NCI-H345 treated with DMSO at 0.1 percent for 48 hours (cell line): ENCODE measurements around the gene ZMIZ2.
"Not testable (repeated sequence)": the region's sequence is repeated elsewhere in the genome, so short reads cannot be mapped to it uniquely, and the experiment has no call there.

Source experiments
- DNase-seq: peaks from one replicate; lab custom pipeline; 2025; ENCODE audit not compliant: unreplicated experiment; lab: John Stamatoyannopoulos, UW

ZMIZ2 gene

DNA sequence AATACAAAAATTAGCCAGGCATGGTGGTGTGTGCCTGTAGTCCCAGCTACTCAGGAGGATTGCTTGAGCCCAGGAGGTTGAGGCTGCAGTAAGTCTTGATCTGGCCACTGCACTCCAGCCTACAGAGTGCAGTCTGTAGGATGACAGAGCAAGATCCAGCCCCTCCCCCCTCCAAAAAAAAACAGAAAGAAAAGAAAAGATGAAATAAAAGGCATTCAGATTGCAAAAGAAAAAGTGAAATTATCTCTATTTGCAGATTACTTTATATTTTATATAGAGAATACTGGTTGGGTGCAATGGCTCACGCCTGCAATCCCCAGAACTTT, 20.7 kb upstream of the ZMIZ2 start:
- no peak for DNase-seq

DNA sequence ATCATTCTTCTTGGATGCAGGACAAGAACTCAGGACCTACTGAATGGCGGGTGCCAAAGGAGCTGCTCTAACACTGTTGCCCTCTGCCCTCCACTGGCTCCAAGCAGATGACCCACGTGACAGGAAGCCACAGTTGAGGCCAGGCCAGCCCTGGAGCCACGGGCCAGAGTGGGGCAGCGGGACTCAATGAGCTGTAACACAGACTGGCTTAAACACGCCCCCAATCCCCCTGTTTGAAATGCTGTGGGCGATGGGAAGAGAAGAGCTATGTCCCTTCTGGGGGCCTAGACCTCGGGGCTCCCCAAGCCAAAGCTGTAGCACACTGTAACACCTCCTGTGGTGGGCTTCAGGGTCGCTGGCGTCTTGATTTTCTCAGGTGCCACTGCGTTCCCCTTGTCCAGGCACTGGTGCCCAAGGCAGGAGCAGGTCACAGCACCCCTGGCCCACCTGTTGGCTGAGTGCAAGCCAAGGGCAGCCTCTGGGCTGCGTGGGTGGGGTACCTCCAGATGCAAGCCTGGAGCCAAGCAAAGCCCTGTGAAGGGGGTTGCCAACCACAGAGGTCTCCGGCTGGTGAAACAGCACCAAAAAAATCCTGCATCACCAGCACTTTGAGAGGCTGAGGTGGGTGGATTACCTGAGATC, 18.6 kb upstream of the ZMIZ2 start:
- no peak for DNase-seq

DNA sequence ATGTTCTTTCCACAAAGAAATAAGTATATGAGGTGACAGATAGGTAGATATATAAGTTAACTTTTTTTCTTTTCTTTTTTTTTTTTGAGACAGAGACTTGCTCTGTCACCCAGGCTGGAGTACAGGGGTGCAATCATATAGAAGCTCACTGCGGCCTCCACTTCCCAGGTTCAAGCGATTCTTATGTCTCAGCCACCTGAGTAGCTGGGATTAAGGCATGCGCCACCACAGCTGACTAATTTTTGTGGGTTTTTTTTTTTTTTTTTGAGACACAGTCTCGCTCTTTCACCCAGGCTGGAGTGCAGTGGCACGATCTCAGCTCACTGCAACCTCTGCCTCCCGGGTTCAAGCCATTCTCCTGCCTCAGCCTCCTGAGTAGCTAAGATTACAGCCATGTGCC, 15.7 kb upstream of the ZMIZ2 start:
- not testable (repeated sequence) for DNase-seq

DNA sequence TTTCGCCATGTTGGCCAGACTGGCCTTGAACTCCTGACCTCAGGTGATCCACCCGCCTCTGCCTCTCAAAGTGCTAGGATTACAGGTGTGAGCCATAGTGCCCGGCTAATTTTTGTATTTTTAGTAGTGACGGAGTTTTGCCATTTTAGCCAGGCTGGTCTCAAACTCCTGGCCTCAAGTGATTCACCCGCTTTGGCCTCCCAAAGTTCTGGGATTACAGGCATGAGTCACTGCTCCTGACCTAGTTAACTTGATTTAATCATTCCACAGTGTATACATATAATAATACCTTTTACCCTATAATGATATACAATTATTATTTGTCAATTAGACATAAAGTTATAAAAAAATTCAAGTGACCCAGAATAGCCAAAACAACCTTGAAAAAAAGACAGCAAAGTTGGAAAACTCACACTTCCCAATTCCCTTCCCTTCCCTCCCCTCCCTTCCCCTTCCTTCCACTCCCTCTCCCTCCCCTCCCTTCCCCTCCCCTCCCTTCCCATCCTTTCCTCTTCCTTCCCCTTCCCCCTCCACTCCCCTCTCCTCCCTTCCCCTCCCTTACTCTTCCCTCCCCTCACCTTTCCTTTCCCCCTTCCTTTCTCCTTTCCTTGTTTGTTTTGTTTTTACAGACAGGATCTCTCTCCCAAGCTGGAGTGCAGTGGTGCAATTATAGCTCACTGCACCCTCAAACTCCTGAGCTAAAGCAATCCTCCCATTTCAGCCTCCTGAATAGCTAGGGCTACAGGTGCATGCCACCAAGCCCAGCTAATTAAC, 14.8 kb upstream of the ZMIZ2 start:
- DNase-seq = no peak

DNA sequence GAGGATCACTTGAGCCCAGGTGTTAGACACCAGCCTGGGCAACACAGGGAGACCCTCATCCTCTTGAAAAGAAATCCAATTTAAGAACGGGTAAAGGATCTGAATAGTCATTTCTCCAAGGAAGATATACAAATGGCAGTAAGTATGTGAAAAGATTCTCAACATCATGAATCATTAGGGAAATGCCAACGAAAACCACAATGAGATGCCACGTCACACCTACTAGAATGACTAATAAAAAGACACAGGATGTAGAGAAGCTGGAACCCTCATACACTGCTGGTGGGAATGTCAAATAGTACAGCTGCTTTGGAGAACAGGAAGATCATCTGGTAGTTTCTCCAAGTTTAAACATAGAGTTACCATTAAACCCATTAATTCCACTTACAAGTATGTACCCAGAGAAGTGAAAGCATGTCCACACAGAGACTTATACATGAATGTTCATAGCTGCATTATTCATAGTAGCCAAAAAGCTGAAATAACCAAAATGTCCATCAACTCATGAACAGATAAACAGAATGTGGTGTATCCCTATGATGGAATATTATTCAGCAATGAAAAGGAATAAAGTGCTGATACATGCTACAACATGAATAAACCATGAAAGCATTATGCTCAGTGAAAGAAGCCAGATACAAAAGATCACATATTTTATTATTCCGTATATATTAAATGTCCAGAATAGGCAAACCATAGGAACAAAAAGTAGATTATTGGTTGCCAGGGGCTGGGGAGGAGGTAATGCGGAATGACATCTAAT, 13.1 kb upstream of the ZMIZ2 start:
- no peak for DNase-seq

DNA sequence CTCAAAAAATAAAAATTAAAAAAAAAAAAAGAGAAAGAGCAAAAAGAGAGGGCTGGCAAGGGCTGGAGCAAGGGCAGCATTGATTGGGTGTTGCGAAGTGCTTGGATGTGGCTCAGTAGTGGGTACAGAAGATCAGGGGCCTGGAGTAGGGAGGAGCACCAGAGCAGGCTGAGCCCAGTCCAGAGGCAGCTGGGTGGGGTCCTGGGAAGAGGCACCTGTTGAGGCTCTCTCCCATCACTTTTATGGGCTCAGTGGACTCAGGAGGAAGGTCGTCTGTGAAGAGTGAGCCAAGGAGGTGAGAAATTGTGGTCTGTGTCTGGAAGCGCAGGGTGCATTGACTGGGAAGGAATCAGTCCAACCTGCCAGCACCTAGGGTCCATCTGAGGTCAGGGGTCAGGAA, 11.8 kb upstream of the ZMIZ2 start:
- DNase-seq = no peak

DNA sequence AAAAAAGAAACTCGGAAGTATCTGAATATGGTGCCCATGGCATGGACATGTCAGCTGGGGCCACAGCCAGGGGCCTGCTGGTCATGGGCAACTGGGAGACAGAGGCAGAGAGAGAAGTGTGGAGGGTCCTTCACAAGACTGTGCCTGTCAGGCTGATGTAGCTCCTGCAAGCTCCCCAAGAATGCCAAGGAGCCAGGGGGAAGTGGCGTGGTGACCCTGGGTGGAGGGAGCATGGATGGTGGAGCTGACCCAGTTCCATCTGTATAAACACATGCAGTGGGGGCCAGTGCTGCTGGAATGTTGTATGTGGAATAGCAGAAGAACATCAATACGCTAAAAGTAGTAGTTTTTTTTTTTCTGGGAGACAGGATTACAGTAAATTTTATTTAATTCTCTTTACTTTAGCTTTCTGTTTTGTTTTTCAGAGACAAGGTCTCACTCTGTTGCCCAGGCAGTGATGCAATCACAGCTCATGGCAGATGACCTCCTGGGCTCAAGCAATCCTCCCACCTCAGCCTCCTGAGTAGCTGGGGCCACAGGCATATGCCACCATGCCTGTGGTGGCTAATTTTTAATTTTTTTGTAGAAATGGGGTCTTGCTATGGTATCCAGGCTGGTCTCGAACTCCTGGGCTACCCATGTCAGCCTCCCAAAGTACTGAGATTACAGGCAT, 10.5 kb upstream of the ZMIZ2 start:
- no peak for DNase-seq

DNA sequence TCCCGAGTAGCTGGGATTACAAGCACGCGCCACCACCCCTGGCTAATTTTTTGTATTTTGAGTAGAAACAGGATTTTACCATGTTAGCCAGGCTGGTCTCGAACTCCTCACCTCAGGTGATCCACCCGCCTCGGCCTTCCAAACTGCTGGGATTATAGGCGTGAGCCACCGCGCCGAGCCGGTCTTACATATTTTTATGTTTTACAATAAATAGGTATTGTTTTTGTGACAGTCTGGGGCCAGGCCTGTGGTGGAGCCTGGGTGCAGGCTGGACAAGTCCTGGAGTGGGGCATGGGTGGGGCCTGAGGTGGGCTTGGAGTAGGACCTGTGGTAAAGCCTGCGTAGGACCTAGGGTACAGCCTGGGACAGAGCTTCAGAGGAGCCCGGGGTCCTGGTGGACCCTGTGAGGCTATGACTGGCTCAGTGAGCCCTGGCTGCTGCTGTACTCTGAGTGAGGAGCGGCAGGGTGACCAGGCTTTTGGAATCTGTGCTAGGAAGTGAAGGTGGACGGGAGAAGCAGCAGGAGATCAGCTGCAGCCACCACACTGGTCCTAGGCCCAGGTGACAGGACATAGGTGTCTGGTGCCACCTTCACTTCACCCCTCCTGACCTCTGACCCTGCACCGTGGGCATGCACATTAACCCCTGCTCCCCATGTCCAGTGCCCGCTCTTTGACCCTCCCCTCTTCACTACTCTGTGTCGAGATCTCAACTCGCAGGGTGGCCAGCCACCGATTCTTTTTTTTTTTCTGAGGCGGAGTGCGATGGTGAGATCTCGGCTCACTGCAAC, 9.6 kb upstream of the ZMIZ2 start:
- no peak for DNase-seq

DNA sequence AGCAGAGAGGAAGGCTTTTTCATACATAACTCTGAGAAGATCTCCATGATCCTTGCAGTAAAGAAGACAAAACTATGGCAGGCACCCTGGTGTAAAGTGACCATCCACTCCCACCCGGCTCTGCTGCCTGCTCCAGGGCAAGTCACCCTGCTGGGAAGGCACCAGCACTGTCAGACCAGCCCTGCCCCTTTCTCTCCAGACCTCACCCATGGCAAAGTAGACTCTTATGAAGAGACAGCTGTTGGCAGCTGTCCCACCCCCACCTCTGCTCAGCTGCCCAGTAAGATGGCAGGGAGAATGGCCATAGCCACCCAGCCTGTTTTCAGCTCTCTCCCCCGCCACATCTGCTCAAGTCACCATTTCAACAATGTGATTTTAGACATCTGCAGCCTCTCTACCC, 8.6 kb upstream of the ZMIZ2 start:
- no peak for DNase-seq

DNA sequence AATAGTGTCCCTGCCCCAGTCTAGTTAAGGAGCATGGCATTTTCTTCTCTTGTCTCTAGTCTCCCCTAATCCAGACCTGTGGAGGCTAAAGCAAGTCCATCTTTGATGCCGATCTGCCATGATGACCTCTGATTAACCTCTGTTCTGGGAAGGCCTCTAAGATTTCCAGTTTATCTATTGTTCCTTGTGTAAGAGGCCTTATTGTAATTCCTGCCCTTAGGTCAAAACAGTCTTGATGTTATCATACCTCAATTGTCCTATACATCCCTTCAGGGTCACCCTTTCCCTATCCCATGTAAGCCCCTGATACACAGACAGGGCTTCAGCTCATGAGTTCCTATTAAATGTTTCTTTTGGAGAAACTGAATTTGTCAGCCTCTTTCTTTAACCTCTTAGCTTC, 4.9 kb upstream of the ZMIZ2 start:
- DNase-seq = no peak

DNA sequence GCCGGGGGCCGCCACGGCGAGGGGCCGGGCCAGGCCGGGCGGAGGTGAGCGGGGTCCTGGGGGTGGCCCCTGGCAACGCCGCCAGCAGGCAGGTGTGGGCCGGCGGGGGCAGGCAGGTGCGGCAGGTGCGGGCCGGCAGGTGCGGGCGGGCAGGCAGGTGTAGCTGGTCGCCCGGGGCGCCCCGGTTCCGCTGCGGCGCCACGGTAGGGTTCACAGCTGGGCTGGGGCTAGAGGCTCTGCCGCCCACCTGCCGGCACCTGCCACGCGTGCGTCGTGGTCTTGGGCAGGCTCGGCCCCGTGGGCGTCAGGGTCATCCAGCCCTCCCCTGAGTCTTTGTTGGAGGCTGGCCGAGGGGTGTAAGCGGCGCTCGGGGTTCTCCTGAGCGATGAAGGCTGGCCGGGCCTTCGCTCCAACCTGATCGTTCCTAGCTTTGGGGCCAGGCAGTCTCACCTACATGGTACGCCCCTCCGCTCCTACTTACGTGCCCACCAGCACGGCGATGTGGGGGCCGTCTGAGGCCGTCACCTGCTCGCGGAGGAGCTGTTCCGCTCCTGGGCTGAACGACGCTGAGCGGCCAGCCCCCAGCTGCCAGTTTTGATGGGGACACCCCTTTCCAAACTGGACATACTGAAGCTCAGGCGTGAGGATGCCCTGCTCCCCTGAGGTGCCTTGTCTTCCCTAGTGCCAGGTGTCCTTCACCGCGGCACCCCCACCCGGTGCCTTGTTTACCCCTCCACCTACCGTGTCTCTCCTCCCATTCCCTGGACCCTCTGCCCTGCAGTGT, 493 bp downstream of the ZMIZ2 start:
- DNase-seq = peak; percentile 25

DNA sequence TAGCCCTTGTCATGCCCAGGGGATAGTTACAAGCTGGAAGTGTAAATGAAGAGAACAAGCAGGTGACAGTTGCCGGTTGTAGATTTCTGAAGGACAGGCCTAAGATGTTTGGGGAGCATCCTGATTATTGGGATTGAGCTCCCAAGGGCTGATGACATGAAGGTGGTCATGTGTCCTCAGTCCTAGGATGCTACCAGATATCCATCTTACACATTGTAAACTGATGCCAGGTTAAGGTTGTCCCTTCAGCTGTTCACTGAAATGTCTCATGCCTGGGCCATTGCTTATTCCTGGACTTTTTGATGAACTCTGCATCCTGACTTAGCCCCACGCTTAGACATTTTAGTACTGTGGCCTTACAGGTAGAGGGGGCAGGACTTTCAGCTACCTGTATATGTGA, 1.3 kb downstream of the ZMIZ2 start:
- no peak for DNase-seq

DNA sequence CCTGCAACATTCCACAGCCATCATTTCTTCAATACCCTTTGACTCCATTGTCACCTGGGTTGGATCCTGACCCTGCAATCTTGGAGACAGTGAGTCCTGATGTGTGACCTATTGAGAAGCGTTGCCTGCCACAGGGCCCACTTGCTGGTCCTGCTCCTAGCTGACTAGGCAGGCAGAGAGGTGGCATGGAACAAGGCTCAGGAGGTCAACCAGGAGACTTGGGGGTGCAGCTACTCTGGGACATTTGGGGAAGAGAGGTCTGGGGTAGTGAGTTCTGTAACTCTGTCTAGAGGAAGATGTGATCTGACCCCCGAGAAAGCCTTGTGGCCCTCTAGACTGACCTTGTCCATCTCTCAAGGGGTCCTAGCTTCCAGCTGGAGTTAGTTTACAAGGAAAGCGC, 1.8 kb downstream of the ZMIZ2 start:
- DNase-seq = no peak

DNA sequence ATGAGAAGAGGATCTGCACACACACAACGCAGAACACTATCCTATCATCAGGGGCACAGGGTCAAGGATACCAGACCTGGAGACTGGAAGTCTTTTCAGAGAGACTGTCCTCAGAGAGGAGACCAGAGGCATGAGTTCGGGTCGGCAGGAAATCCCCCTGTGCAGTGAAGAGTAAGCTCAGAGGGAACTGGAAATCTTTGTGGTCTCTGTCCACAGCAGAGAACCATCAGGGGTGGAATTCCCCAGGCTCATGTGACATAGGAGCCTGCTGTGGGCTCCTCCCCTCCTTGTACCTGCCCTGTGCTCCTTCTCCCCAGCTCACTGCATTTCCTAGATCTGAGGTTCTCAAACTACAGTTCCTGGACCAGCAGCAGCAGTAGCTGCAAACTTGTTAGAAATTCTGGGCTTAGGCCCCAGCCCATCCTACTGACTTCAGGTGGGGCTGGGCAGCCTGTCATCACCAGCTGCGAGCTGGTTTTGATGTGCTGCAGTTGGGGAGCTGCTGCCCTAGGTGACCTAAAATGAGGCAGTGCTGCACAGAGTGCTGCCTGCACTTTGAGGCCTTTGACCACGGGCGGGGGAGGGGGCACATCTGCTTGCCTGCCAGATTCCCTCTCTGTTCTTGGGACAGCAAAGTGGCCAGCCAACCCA, 2.4 kb downstream of the ZMIZ2 start:
- DNase-seq = no peak

DNA sequence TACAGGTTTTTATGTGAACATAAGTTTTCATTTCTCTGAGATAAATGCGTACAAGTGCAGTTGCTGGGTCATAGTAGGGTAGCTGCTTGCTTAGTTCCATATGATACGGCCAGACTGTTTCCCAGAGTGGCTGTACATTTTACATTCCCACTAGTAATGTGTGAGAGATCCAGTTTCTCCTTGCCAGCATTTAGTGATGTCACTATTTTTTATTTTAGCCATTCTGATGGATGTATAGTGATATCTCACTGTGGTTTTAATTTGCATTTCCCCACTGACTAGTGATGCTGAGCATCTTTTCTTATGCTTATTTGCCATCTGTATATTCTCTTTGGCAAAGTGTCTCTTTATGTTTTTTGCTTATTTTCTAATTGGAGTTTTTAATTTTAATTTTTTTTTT, 4.2 kb downstream of the ZMIZ2 start:
- DNase-seq = no peak

DNA sequence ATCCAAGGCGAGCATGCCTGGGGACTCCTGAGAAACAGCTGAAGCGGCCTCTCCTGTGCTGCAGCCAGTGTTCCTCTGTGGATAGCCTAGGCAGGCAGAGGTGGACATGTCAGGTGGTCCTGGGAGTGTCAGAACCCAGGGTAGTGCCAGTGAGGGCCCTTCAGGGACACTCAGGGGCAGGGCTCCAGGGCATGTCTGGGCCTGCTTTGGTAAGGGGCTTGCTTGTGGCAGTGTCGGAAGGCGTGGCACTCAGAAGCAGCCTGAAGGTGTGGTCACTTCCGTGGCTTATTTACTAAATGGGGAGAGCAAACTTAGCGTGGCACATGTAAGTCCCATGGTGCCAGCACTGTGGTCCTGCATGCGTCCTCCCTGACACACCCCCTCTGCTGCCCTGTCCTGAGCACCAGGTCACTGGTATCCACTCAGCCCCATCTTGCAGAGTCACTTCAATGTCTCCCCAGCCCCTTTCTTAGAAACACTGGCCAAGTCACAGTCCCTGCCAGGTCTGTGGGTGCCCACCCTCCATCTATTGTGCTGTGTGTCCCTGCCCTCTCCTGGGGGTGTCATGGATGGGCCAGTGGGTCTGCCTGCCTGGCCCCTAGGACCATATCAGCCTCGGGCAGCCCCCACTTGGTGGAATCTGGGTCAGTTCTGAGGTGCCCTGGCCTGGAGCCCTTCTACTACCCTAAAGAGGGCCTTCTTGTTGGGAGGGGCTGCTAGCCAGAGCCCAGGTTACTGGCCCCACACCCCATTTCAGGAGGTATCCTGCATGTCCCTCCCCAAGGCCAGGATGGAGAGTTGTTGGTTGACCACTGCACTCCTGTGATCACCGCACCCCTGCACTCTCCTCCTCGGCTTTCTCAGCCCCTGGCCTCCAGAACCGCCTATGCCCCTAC, 6.4 kb downstream of the ZMIZ2 start:
- DNase-seq = no peak

DNA sequence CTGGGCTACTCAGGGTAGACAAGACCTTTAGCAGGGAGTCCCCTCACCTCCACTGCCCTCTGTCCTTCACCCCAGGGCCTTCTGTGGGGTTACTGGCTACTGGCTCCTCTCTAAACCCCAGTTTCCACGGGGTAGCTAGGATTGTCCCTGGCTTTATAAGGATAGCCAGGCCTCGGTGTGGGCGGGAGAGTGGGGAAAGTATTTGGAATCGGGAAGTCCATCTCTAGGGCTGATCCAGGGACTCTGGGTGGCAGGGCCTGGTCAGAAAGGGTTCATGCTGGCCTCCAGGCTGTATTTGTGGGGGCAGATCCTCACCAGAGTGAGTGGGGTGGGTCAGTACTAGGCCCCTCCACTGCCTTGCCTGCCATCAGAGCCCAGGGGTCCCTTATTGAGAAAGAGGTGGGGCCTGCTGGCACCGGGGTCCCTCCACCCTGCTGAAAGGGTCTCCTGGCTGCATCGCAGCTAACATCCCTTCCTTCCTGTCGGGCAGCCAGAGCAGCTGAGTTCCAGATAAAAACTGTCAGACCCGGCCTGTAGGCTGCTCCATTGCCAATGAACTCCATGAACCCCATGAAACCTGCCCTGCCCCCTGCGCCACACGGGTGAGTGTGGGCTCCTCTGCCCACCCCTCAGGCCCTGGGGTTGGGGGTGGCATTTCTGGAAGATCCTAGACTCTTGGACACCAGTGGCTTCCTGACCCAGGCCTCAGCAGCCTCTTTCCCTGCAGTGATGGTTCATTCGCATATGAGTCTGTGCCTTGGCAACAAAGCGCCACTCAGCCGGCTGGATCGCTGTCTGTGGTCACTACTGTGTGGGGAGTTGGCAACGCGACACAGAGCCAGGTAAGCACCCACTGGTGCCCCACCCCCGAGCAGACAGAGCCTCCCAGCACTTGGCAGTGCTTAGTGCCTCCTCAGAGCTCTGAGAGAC, 7.3 kb downstream of the ZMIZ2 start:
- DNase-seq = no peak

DNA sequence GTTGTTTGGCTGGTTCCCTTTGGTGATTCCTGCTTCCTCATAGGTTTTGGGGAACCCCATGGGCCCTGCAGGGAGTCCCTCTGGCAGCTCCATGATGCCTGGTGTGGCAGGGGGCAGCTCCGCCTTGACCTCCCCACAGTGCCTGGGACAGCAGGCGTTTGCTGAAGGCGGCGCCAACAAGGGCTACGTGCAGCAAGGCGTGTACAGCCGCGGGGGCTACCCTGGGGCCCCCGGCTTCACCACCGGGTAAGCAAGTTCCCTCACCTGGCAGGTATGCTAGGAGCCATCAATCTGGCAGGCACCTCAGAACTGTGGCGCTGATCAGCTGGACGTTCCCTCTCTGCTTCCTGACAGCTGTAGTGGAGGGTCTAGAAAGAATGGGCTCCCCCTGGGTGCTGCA, 8.3 kb downstream of the ZMIZ2 start:
- DNase-seq = no peak
